HepG2 (cell line): ENCODE measurements around the gene PXYLP1. TPM values are rescaled to one million over a fixed set of nuclear protein-coding genes. Genes with fewer than 3 reads are reported as not detected.

ENCODE experiments used
- AKNA ChIP-seq: sonication (generic); formaldehyde crosslinking; IDR thresholded peaks from 2 replicates; pipeline ENCODE4 v1.4.0; 2020; ENCODE audit warnings: missing genetic modification reagents, borderline replicate concordance
- CERS6 ChIP-seq: sonication (generic); formaldehyde crosslinking; IDR thresholded peaks from 2 replicates; pipeline ENCODE4 v1.5.0; 2020; ENCODE audit warnings: missing genetic modification reagents
- EP300 ChIP-seq, 3 experiments: sonication (generic) in 1 of 3; formaldehyde crosslinking in 1 of 3; IDR thresholded peaks; 2 replicates each; pipeline versions ENCODE4 v1.5.1 to v1.6.1; 2011 to 2020; ENCODE audit warnings: low read depth in 2 of 3, low read length in 2 of 3, borderline replicate concordance in 1 of 3, improper control_type of control experiment in 1 of 3, mild to moderate bottlenecking in 1 of 3, missing genetic modification reagents in 1 of 3, moderate library complexity in 1 of 3
- FOXC1 ChIP-seq: sonication (generic); formaldehyde crosslinking; IDR thresholded peaks from 2 replicates; pipeline ENCODE4 v1.8.0; 2022; ENCODE audit warnings: mild to moderate bottlenecking, missing genetic modification reagents, borderline replicate concordance
- GATAD2A ChIP-seq: IDR thresholded peaks from 2 replicates; pipeline ENCODE4 v1.6.1; 2016
- HMG20A ChIP-seq: IDR thresholded peaks from 2 replicates; pipeline ENCODE4 v1.6.1; 2016; ENCODE audit warnings: borderline replicate concordance
- HNRNPL ChIP-seq: fragments of 200-400 bp; formaldehyde crosslinking; IDR thresholded peaks from 2 replicates; pipeline ENCODE4 v1.6.1; 2017; ENCODE audit warnings: mild to moderate bottlenecking, low read depth, low read length
- MAFG ChIP-seq: sonication (generic); formaldehyde crosslinking; IDR thresholded peaks from 2 replicates; pipeline ENCODE4 v1.5.1; 2020; ENCODE audit warnings: mild to moderate bottlenecking, missing genetic modification reagents
- MED13 ChIP-seq: sonication (generic); formaldehyde crosslinking; IDR thresholded peaks from 2 replicates; pipeline ENCODE4 v1.5.0; 2020; ENCODE audit warnings: missing genetic modification reagents
- NCOA2 ChIP-seq: sonication (generic); formaldehyde crosslinking; IDR thresholded peaks from 2 replicates; pipeline ENCODE4 v1.8.0; 2022; ENCODE audit warnings: inconsistent platforms
- PHF8 ChIP-seq: sonication (generic); formaldehyde crosslinking; IDR thresholded peaks from 2 replicates; pipeline ENCODE4 v1.5.0; 2020; ENCODE audit warnings: missing genetic modification reagents
- PTBP1 ChIP-seq: fragments of 200-400 bp; formaldehyde crosslinking; IDR thresholded peaks from 2 replicates; pipeline ENCODE4 v1.6.1; 2018; ENCODE audit warnings: low read length, low read depth; ENCODE audit not compliant: poor library complexity, severe bottlenecking
- SOX5 ChIP-seq: IDR thresholded peaks from 2 replicates; pipeline ENCODE4 v1.6.1; 2016; ENCODE audit warnings: borderline replicate concordance
- TBL1XR1 ChIP-seq: fragments of 150-350 bp; IDR thresholded peaks from 2 replicates; pipeline ENCODE4 v1.6.1; 2014; ENCODE audit warnings: borderline replicate concordance, low read length; ENCODE audit not compliant: partially characterized antibody
- U2AF1 ChIP-seq: fragments of 200-400 bp; formaldehyde crosslinking; optimal IDR thresholded peaks from 2 replicates; pipeline ENCODE3; 2017; ENCODE audit warnings: mild to moderate bottlenecking, low read depth, low read length
- WIZ ChIP-seq: sonication (generic); formaldehyde crosslinking; IDR thresholded peaks from 2 replicates; pipeline ENCODE4 v1.5.1; 2020; ENCODE audit warnings: mild to moderate bottlenecking, missing genetic modification reagents
- ZNF260 ChIP-seq: sonication (generic); formaldehyde crosslinking; IDR thresholded peaks from 2 replicates; pipeline ENCODE4 v1.4.0; 2020; ENCODE audit warnings: missing genetic modification reagents, low read depth, mild to moderate bottlenecking, borderline replicate concordance
- ZNF282 ChIP-seq: fragments of 450-650 bp; IDR thresholded peaks from 2 replicates; pipeline ENCODE4 v1.6.1; 2018; ENCODE audit not compliant: partially characterized antibody
- ZNF3 ChIP-seq: IDR thresholded peaks from 2 replicates; pipeline ENCODE4 v1.7.0; 2017; ENCODE audit warnings: inconsistent platforms
- ZNF329 ChIP-seq: sonication (generic); formaldehyde crosslinking; IDR thresholded peaks from 2 replicates; pipeline ENCODE4 v1.9.0; 2021; ENCODE audit warnings: low read depth, mild to moderate bottlenecking, missing genetic modification reagents
- ZNF598 ChIP-seq: sonication (generic); formaldehyde crosslinking; IDR thresholded peaks from 2 replicates; pipeline ENCODE4 v1.5.1; 2020; ENCODE audit warnings: mild to moderate bottlenecking, missing genetic modification reagents, borderline replicate concordance
- ZNF639 ChIP-seq: conservative IDR thresholded peaks from 2 replicates; pipeline ENCODE4 v1.6.1; 2018; ENCODE audit warnings: missing genetic modification reagents
- polyA plus RNA-seq, 8 experiments: library from polyadenylated mRNA; depleted of rRNA in 3 of 8; stranded (reverse) in 7 of 8; unstranded in 1 of 8; fragments of >200 nt; fragmentation: Illumina TruSeq in 4 of 8; extraction: Trizol in 4 of 8; gene quantifications; 2 replicates each; pipeline versions ENCODE4 v1.2.1 to v1.2.3, GENCODE V29; 2011 to 2016; ENCODE audit warnings: low read depth in 4 of 8, missing spikeins in 1 of 8, mixed read lengths in 1 of 8; ENCODE audit not compliant: insufficient read depth in 1 of 8
- total RNA-seq, 5 experiments: library from RNA; depleted of rRNA; stranded (reverse); fragments of >200 nt; fragmentation: Illumina TruSeq; extraction: Trizol; gene quantifications; 2 replicates each; pipeline ENCODE4 v1.2.3, GENCODE V29; 2016; ENCODE audit warnings: low read depth in 1 of 5
- TF ChIP-seq, protein P1 (sequence below): sonication (generic); formaldehyde crosslinking; IDR thresholded peaks from 2 replicates; pipeline ENCODE4 v1.4.0; 2020; ENCODE audit warnings: missing genetic modification reagents
- TF ChIP-seq, protein P2 (sequence below): IDR thresholded peaks from 2 replicates; pipeline ENCODE4 v1.6.1; 2016; ENCODE audit warnings: control low read depth

Gene PXYLP1
- total and polyA plus RNA-seq, 2 of the 13 experiments (the other 11 are each of a cell fraction or from before 2014, with no cell fraction given): 4.9 to 8.1 TPM

- no peak for TF ChIP-seq ZNF598 (CRISPR knock-in tag)
- peak; percentile 19; the same call in 1 of the 2 replicates for TF ChIP-seq SOX5 (CRISPR knock-in tag)
- TF ChIP-seq ZNF3 (CRISPR knock-in tag): no peak
- no peak for TF ChIP-seq U2AF1
- peak; percentile 35; the same call in 1 of the 2 replicates for TF ChIP-seq HMG20A (CRISPR knock-in tag)
- no peak for TF ChIP-seq ZNF329 (CRISPR knock-in tag)
- TF ChIP-seq MED13 (CRISPR knock-in tag): no peak
- no peak for TF ChIP-seq FOXC1 (CRISPR knock-in tag)
- no peak for TF ChIP-seq PTBP1
- no peak for TF ChIP-seq MAFG (CRISPR knock-in tag)
- TF ChIP-seq WIZ (CRISPR knock-in tag): no peak
- no peak for TF ChIP-seq ZNF282
- no peak for TF ChIP-seq ZNF639
- TF ChIP-seq, protein P1, sequence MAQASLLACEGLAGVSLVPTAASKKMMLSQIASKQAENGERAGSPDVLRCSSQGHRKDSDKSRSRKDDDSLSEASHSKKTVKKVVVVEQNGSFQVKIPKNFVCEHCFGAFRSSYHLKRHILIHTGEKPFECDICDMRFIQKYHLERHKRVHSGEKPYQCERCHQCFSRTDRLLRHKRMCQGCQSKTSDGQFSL (CRISPR knock-in tag): no peak
- peak; percentile 64 for TF ChIP-seq GATAD2A (CRISPR knock-in tag)
- 0 out of 2 replicates have a peak, but pooled peaks have one; percentile 25 for TF ChIP-seq NCOA2
- TF ChIP-seq CERS6 (CRISPR knock-in tag): no peak
- TF ChIP-seq, protein P2, sequence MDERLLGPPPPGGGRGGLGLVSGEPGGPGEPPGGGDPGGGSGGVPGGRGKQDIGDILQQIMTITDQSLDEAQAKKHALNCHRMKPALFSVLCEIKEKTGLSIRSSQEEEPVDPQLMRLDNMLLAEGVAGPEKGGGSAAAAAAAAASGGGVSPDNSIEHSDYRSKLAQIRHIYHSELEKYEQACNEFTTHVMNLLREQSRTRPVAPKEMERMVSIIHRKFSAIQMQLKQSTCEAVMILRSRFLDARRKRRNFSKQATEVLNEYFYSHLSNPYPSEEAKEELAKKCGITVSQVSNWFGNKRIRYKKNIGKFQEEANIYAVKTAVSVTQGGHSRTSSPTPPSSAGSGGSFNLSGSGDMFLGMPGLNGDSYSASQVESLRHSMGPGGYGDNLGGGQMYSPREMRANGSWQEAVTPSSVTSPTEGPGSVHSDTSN (CRISPR knock-in tag): no peak
- TF ChIP-seq TBL1XR1: no peak
- TF ChIP-seq EP300 (IDR thresholded peaks at IDR 0.05; ENCODE audit: low read depth in 2 of 2, low read length in 2 of 2): peak in 1 of 2 experiments; percentile 25; a peak in 1 of 4 replicates
- no peak for TF ChIP-seq EP300 (CRISPR knock-in tag; IDR thresholded peaks at IDR 0.05; ENCODE audit: borderline replicate concordance)
- TF ChIP-seq AKNA (CRISPR knock-in tag): no peak
- TF ChIP-seq ZNF260 (CRISPR knock-in tag): no peak
- TF ChIP-seq HNRNPL: no peak
- no peak for TF ChIP-seq PHF8 (CRISPR knock-in tag)
Observed at GRCh38 chr3:141326123-141326522, 94.5 kb downstream of the PXYLP1 start (continued).
